HCT116 (cell line): ENCODE measurements around the gene C12orf57. TPM values are rescaled to one million over a fixed set of nuclear protein-coding genes. Genes with fewer than 3 reads are reported as not detected.

Source experiments
- ATAC-seq: fragments of 200-7000 bp; cut with Tn5 transposase; 2 replicates; pipeline ENCODE4 v1.9.1; 2020; ENCODE audit warnings: mild to moderate bottlenecking, moderate library complexity
- BruUV-seq: library from RNA; stranded (reverse); fragments of 400-500 nt; replicated peaks from 2 replicates; lab custom pipeline; 2021; lab: Mats Ljungman, UMichigan
- CTCF ChIA-PET: fragments of 300-600 bp; sonication (Branson Sonifier 250); formaldehyde crosslinking; loops from one replicate; lab custom pipeline; 2021; ENCODE audit warnings: antibody characterized with exemption; lab: Charles Lee
- POLR2A ChIA-PET: fragments of 300-600, 350-600 bp; sonication (Branson Sonifier 250); formaldehyde crosslinking; loops from one replicate; lab custom pipeline; 2021; ENCODE audit warnings: antibody characterized with exemption; lab: Charles Lee
- RAD21 ChIA-PET, 2 experiments: fragments of 300-600 bp; sonication (Branson Sonifier 250); formaldehyde crosslinking; loops; one replicate each; lab custom pipeline; 2023; ENCODE audit warnings: low total read pairs in 2 of 2; ENCODE audit not compliant: uncharacterized antibody in 2 of 2, unreplicated experiment in 2 of 2, low non-redundant PET in 1 of 2; lab: Charles Lee
- DNase-seq: peaks from one replicate; pipeline ENCODE4 v3.0.0-alpha.2; 2010; ENCODE audit warnings: low read depth, low spot score
- H2AFZ ChIP-seq: fragments of 200-600 bp; shearing (Covaris generic), sonication (generic); 2 replicates; pipeline ENCODE4 v1.6.1; 2017; ENCODE audit warnings: low read depth, mixed run types, mixed read lengths, antibody characterized with exemption, low read length; ENCODE audit not compliant: poor library complexity, severe bottlenecking
- H3K27ac ChIP-seq: 2 replicates; pipeline ENCODE4 v1.5.1; 2012; ENCODE audit warnings: low read depth, low read length
- H3K27me3 ChIP-seq: fragments of 200-600 bp; sonication (generic); 2 replicates; pipeline ENCODE4 v1.6.1; 2016; ENCODE audit warnings: mixed run types, low read length, mixed read lengths; ENCODE audit not compliant: insufficient read depth
- H3K36me3 ChIP-seq, 2 experiments: fragments of 200-500 bp in 1 of 2; fragments of 200-600 bp in 1 of 2; sonication (Bioruptor generic) in 1 of 2; sonication (generic) in 1 of 2; 2 replicates each; pipeline versions ENCODE4 v1.5.1 to v1.6.1; 2014 to 2016; ENCODE audit warnings: low read length in 2 of 2, inconsistent platforms in 1 of 2, mixed read lengths in 1 of 2, mixed run types in 1 of 2; ENCODE audit not compliant: insufficient read depth in 2 of 2, control insufficient read depth in 1 of 2
- H3K4me1 ChIP-seq, 2 experiments: fragments of 200-600 bp in 1 of 2; sonication (generic) in 1 of 2; 2 replicates each; pipeline versions ENCODE4 v1.5.1 to v1.6.1; 2012 to 2017; ENCODE audit warnings: low read length in 2 of 2, inconsistent platforms in 1 of 2, mild to moderate bottlenecking in 1 of 2, mixed read lengths in 1 of 2, mixed run types in 1 of 2, moderate library complexity in 1 of 2; ENCODE audit not compliant: insufficient read depth in 2 of 2, control insufficient read depth in 1 of 2
- H3K4me2 ChIP-seq: fragments of 200-600 bp; sonication (generic); 2 replicates; pipeline ENCODE4 v1.6.1; 2017; ENCODE audit warnings: mixed run types, low read length, mixed read lengths
- H3K4me3 ChIP-seq, 2 experiments: fragments of 200-600 bp in 1 of 2; sonication (generic) in 1 of 2; replicated peaks in 1 of 2; 2 replicates each; pipeline ENCODE4 v1.5.1; 2011 to 2016; ENCODE audit warnings: low read length in 2 of 2, control low read depth in 1 of 2, low read depth in 1 of 2, mild to moderate bottlenecking in 1 of 2, mixed read lengths in 1 of 2, mixed run types in 1 of 2
- H3K79me2 ChIP-seq: fragments of 200-600 bp; sonication (generic); 2 replicates; pipeline ENCODE4 v1.6.1; 2017; ENCODE audit warnings: mild to moderate bottlenecking, mixed run types, low read length, moderate library complexity, mixed read lengths; ENCODE audit not compliant: insufficient read depth
- H3K9ac ChIP-seq: fragments of 200-600 bp; sonication (generic); 2 replicates; pipeline ENCODE4 v1.6.1; 2016; ENCODE audit warnings: low read length, mixed read lengths
- H3K9me2 ChIP-seq: fragments of 200-600 bp; sonication (generic), shearing (Covaris generic); 2 replicates; pipeline ENCODE4 v1.6.1; 2017; ENCODE audit warnings: mixed run types, mild to moderate bottlenecking, moderate library complexity; ENCODE audit not compliant: insufficient read depth
- H3K9me3 ChIP-seq, 2 experiments: fragments of 200-500 bp in 1 of 2; fragments of 200-600 bp in 1 of 2; sonication (Bioruptor generic) in 1 of 2; sonication (generic) in 1 of 2; 2 replicates each; pipeline ENCODE4 v1.6.1; 2014 to 2017; ENCODE audit warnings: low read length in 2 of 2, mixed read lengths in 2 of 2, inconsistent platforms in 1 of 2, low read depth in 1 of 2, mild to moderate bottlenecking in 1 of 2, mixed run types in 1 of 2, moderate library complexity in 1 of 2; ENCODE audit not compliant: control insufficient read depth in 1 of 2, insufficient read depth in 1 of 2
- H4K20me1 ChIP-seq: fragments of 200-600 bp; sonication (generic), shearing (Covaris generic); 2 replicates; pipeline ENCODE4 v1.6.1; 2017; ENCODE audit warnings: mixed run types, mild to moderate bottlenecking, moderate library complexity; ENCODE audit not compliant: insufficient read depth
- CTCF ChIP-seq, 3 experiments: fragments of 200-600 bp in 1 of 3; sonication (generic) in 1 of 3; IDR thresholded peaks in 2 of 3; conservative IDR thresholded peaks in 1 of 3; 2 replicates each; pipeline ENCODE4 v1.5.1; 2012 to 2017; ENCODE audit warnings: low read depth in 2 of 3, low read length in 2 of 3, antibody characterized with exemption in 1 of 3, borderline replicate concordance in 1 of 3, control low read depth in 1 of 3, mild to moderate bottlenecking in 1 of 3, mixed read lengths in 1 of 3, mixed run types in 1 of 3, moderate library complexity in 1 of 3; ENCODE audit not compliant: insufficient read depth in 1 of 3
- JUND ChIP-seq: IDR thresholded peaks from 2 replicates; pipeline ENCODE4 v1.6.1; 2012
- intact Hi-C: fragments of 100-400 bp; cut with micrococcal nuclease; formaldehyde crosslinking; loops from 2 replicates; pipeline ENCODE4 v1.10.0; 2022
- total RNA-seq: library from RNA; stranded (reverse); gene quantifications from one replicate; pipeline ENCODE4 v1.2.1, GENCODE V29; 2021; ENCODE audit not compliant: unreplicated experiment
- TF ChIP-seq, protein P1 (sequence below): IDR thresholded peaks from 2 replicates; pipeline ENCODE4 v1.6.1; 2012

C12orf57 gene
- total RNA-seq, 1 experiment from 2014 or later = 202 TPM

DNA sequence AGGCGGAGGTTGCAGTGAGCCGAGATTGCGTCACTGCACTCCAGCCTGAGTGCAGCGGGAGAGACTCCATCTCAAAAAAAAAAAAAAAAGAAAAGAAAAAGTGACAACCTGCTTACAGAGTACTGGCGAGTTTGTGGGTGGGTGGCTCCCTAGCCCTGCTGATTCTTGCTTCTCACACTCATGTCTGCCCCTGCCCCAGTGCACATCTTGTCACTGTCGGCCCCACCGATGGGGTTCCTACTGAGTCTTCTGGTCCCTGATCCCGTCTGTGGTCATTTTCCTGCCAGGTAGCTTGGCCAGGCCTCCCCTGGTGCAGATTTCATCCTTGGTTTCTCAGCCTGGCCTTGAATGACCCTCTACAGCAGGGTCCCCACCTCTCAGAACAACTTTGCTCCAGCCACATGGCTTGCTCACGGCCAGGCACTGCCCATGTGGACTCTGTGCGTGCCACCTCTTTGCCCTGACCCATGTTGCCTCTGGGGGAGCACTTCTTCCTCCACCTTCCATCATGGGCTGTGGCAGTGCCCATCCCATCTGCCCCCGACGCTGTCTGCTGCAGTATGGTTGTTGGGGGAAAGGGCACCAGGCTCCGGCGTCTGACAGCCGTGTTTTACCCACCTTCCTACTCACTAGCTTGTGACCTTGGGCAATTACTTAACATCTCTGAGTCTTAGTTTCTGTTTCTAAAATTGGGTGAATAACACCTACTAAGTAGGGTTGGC is 5.2 kb downstream of the C12orf57 start:
- no peaks in the 10 kb centered on the region for H3K36me3 ChIP-seq
- H3K4me2 ChIP-seq = no peak overlapping the region
- RAD21 ChIA-PET = no interaction called here
- intact Hi-C loops = loop anchor here (5.0 to 10.0 kb wide), 2 partner anchors 96 to 688 kb away; no protein-coding TSS in a partner anchor
- no peaks in the 10 kb centered on the region for H3K27me3 ChIP-seq
- H3K79me2 ChIP-seq = peaks cover 16% of the 10 kb centered on the region
- no peak overlapping the region for H3K4me3 ChIP-seq
- BruUV-seq = no TSS peak
- CTCF ChIA-PET = interaction anchor here (1.0 kb wide), 1 partner anchor 16 kb away, joined by 3 read pairs; no protein-coding TSS in a partner anchor
- no peak overlapping the region for H3K27ac ChIP-seq
- H3K4me1 ChIP-seq = peaks cover 24 to 51% of the 10 kb centered on the region in 2 experiments
- H2AFZ ChIP-seq = no peak overlapping the region
- no peaks in the 10 kb centered on the region for H3K9me3 ChIP-seq
- POLR2A ChIA-PET = interaction anchor here (7.7 kb wide), 1 partner anchor 13 kb away, joined by 269 read pairs; no protein-coding TSS in a partner anchor
- no peak for DNase-seq
- H3K9ac ChIP-seq = no peak overlapping the region; the same call in 1 of the 2 replicates
- no peaks in the 10 kb centered on the region for H4K20me1 ChIP-seq
- H3K9me2 ChIP-seq = no peaks in the 10 kb centered on the region
- ATAC-seq = no peak
- TF ChIP-seq, protein P1, sequence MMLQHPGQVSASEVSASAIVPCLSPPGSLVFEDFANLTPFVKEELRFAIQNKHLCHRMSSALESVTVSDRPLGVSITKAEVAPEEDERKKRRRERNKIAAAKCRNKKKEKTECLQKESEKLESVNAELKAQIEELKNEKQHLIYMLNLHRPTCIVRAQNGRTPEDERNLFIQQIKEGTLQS = no peak
- TF ChIP-seq CTCF (IDR thresholded peaks at IDR 0.05 in 2 of 3, conservative IDR thresholded peaks at IDR 0.05 in 1 of 3; ENCODE audit: borderline replicate concordance in 1 of 3, insufficient read depth in 1 of 3, low read depth in 2 of 3, low read length in 2 of 3) = peak in 2 of 3 experiments; percentile 31 to 36; a peak in 4 of 6 replicates

GRCh38 chr12:6950401-6950801 is 6.6 kb downstream of the C12orf57 start:
- Histone ChIP-seq H2AFZ (no peak overlapping the region), H3K27ac (no peak overlapping the region), H3K79me2 (peaks cover 9% of the 10 kb centered on the region; the same call in 1 of the 2 replicates), H3K27me3 (no peaks in the 10 kb centered on the region), H3K4me1 (peaks cover 17 to 38% of the 10 kb centered on the region in 2 experiments), H3K4me3 (no peak overlapping the region), H3K9me3 (no peaks in the 10 kb centered on the region), H3K9me2 (no peaks in the 10 kb centered on the region), H3K4me2 (no peak overlapping the region), H3K9ac (no peak overlapping the region), H4K20me1 (no peaks in the 10 kb centered on the region), H3K36me3 (no peaks in the 10 kb centered on the region)
- intact Hi-C loops = no loop called here
- ChIA-PET POLR2A (interaction anchor here (7.7 kb wide), 1 partner anchor 12 kb away, joined by 269 read pairs; no protein-coding TSS in a partner anchor), CTCF (interaction anchor here (0.7 kb wide), 1 partner anchor 11 kb away, joined by 4 read pairs; no protein-coding TSS in a partner anchor), RAD21 (no interaction called here)
- ATAC-seq = no peak
- DNase-seq = no peak
- BruUV-seq = no TSS peak
- TF ChIP-seq CTCF (IDR thresholded peaks at IDR 0.05 in 2 of 3, conservative IDR thresholded peaks at IDR 0.05 in 1 of 3; ENCODE audit: borderline replicate concordance in 1 of 3, insufficient read depth in 1 of 3, low read depth in 2 of 3, low read length in 2 of 3) = peak in 2 of 3 experiments; percentile 40 to 49; a peak in 4 of 6 replicates
- TF ChIP-seq JUND = no peak
